Aorta (tissue), 5 donors: Measurements from ENCODE around the gene NFIX. TPM values are rescaled to one million over a fixed set of nuclear protein-coding genes. Genes with fewer than 3 reads are reported as not detected.
A peak's percentile ranks its signal among the peaks of the same experiment; 100 is the strongest.

Source experiments
- ATAC-seq: fragments of 200-7000 bp; cut with Tn5 transposase; one replicate; pipeline ENCODE4 v1.9.1; 2022; ENCODE audit warnings: moderate library complexity; ENCODE audit not compliant: low FRiP score
- DNase-seq, 2 donors: peaks; one replicate each; pipeline ENCODE4 v3.0.0-alpha.2; 2020
- H3K27ac ChIP-seq, 2 donors: one replicate each; pipeline ENCODE4 v1.5.1; 2013; ENCODE audit warnings: low read length in 2 of 2, mild to moderate bottlenecking in 2 of 2, moderate library complexity in 2 of 2, control low read depth in 1 of 2, inconsistent platforms in 1 of 2, low read depth in 1 of 2
- H3K27me3 ChIP-seq, 2 donors: one replicate each; pipeline ENCODE4 v1.6.1; 2013; ENCODE audit warnings: control low read depth in 1 of 2, low read length in 1 of 2, mild to moderate bottlenecking in 1 of 2, moderate library complexity in 1 of 2; ENCODE audit not compliant: insufficient read depth in 2 of 2, control insufficient read depth in 1 of 2
- H3K36me3 ChIP-seq, 2 donors: one replicate each; pipeline ENCODE4 v1.6.1; 2013; ENCODE audit warnings: control low read depth in 1 of 2, low read length in 1 of 2, mild to moderate bottlenecking in 1 of 2; ENCODE audit not compliant: insufficient read depth in 2 of 2, control insufficient read depth in 1 of 2
- H3K4me1 ChIP-seq, 2 donors: one replicate each; pipeline ENCODE4 v1.6.1; 2013; ENCODE audit warnings: low read length in 2 of 2, control low read depth in 1 of 2, mild to moderate bottlenecking in 1 of 2, moderate library complexity in 1 of 2; ENCODE audit not compliant: insufficient read depth in 2 of 2, control insufficient read depth in 1 of 2
- H3K4me3 ChIP-seq, 2 donors: one replicate each; pipeline ENCODE4 v1.5.1; 2013; ENCODE audit warnings: low read length in 2 of 2, control low read depth in 1 of 2, mild to moderate bottlenecking in 1 of 2
- H3K9me3 ChIP-seq: one replicate; pipeline ENCODE4 v1.6.1; 2013; ENCODE audit warnings: mild to moderate bottlenecking, low read length; ENCODE audit not compliant: control insufficient read depth
- WGBS, 2 donors: extraction: QIAGEN DNeasy Blood & Tissue Kit; methylation state at CpG; one replicate each; pipeline ENCODE4 v1.1.7; 2013; 5-methylcytosine and 5-hydroxymethylcytosine counted together
- intact Hi-C, 2 donors: fragments of 100-400 bp; cut with DNase I; formaldehyde crosslinking; loops; one replicate each; pipeline versions ENCODE4 v1.14.2 to v1.15.0; 2022
- polyA plus RNA-seq, 2 donors: library from polyadenylated mRNA; stranded (reverse); fragments of 200-250 nt; gene quantifications; one replicate each; pipeline ENCODE4 v1.2.3, GENCODE V29; 2013
- total RNA-seq, 2 donors: library from RNA; stranded (reverse); fragmentation: NEBNext Ultra II Directional; extraction: Animal tissue kit (Norgen Biotek cat#: 25700); gene quantifications; one replicate each; pipeline ENCODE4 v1.2.1, GENCODE V29; 2021
- donor health status: healthy with polysubstance abuse.
- donor health status: Bipolar disorder and iron deficiency.
- donor health status: DM: no; HTN: no; CAD: no.
- donor health status: DM: no; HTN: no; CAD: no.
- donor health status: DM: yes; HTN: yes; CAD: no.

Gene NFIX
- total and polyA plus RNA-seq, 4 donors = 45.5 to 327 (median 117) TPM

DNA sequence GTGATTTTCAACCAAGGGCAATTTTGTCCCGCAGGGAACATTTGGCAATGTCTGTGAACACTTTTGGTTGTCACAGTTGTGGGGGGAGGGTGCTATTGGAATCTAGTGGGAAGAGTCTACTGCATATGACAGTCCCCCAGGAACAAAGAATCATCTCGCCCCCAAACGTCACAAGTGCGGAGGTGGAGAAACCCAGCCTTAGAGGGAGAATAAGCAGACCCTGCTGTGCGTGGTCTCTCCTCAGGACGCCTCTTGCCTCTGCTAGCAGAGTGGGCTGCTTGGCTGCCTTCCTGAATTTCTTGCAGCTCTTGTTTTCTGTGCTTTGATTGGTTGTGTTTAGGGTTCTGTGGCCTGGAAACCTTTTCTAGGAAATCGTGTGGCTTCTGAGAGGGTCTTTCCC is 42.5 kb downstream of the NFIX start:
- ATAC-seq (no peak), DNase-seq (no peak)
- Histone ChIP-seq H3K27me3 (no peaks in the 10 kb centered on the region), H3K36me3 (no peaks in the 10 kb centered on the region), H3K4me1 (peaks cover 4 to 6% of the 10 kb centered on the region in 2 donors), H3K9me3 (no peaks in the 10 kb centered on the region), H3K27ac (peak overlapping the region; percentile 92 to 99), H3K4me3 (no peak overlapping the region)
- 57 to 60% methylated on average over 7 of the region's 7 CpGs for whole genome bisulfite sequencing, 2 donors
- intact Hi-C loops = no loop called here

DNA sequence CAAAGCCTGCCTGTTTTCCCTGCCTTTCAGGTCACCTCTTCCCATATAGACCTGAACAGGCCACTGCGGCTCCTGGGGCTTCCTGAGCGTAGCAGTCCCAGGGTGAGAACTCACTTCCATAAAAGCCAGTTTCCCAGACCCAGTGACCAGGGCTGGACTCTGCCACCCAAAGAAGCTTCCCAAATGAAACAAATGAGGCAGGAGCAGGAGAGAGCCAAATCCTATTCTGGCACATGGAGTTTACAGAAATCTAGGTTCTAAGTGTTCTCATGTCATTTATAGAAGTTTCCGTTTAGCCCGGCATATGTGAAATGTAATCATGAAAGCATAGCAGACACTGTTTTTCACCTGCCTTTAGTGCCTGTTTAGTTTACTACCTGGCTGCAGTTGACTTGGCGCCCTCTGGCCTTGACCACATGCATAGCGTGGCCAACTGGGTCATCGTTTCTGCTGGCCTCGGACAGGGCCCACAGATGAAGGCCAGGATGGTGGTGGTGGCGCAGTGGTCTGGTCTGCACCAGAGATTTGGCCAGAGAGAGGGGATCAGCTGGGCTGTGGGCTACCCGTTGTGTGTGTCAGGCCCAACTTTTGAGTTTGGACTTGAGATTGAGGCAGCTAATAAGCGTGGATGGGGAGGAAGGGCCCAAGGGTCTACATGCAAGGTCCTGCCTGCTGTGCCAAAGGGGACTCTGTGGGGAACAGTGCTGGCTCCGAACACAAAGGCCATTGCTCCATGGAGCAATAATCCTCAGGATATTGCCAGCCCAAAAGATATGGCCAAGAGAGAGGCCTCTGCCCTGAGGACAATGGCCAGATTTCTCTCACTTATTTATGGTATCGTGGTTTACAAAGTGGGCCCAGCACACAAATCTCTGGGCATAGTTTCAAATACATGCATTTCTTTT is 43.3 kb downstream of the NFIX start:
- peak overlapping the region; percentile 92 to 99 for H3K27ac ChIP-seq
- H3K4me3 ChIP-seq = no peak overlapping the region
- no peak for DNase-seq
- no peaks in the 10 kb centered on the region for H3K27me3 ChIP-seq
- H3K36me3 ChIP-seq = no peaks in the 10 kb centered on the region
- no peaks in the 10 kb centered on the region for H3K9me3 ChIP-seq
- WGBS, 2 donors = 27 to 28% methylated on average over 13 of the region's 13 CpGs
- intact Hi-C loops = no loop called here
- no peak for ATAC-seq
- H3K4me1 ChIP-seq = peaks cover 1 to 6% of the 10 kb centered on the region in 2 donors

DNA sequence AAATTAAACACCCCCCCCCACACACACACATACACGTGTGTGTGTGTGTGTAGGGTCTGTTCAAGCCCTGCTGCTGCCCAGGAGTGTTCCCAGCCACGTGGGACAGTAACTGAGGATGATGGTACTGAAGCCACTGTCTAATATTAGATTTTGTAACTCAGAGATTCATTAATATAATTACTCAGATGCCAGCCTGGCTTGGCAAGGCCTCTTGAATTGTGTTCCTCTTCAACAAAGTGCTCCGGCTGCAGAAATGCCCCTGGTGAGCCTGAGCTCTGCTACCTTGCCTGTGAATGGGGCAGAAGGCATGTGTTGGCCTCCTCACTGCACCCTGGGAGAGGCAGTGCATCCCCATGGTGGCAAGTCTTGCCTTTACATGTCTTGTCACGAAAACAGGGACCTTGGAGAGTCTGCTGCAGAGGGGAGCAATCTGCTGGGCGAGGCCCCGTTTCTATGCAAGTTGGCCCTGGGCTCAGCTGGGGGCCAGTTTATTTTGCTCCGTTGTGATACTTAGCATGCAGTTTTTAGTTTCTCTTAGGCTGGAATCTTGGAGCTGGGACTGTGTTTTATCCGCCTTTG is 44.0 kb downstream of the NFIX start:
- DNase-seq = no peak
- Histone ChIP-seq H3K27me3 (no peaks in the 10 kb centered on the region), H3K9me3 (no peaks in the 10 kb centered on the region), H3K36me3 (no peaks in the 10 kb centered on the region), H3K4me1 (peaks cover 1 to 5% of the 10 kb centered on the region in 2 donors), H3K4me3 (no peak overlapping the region), H3K27ac (peak overlapping the region; percentile 30 to 37)
- WGBS, 2 donors = 27 to 32% methylated on average over 8 of the region's 8 CpGs
- intact Hi-C loops = no loop called here
- ATAC-seq = no peak

DNA sequence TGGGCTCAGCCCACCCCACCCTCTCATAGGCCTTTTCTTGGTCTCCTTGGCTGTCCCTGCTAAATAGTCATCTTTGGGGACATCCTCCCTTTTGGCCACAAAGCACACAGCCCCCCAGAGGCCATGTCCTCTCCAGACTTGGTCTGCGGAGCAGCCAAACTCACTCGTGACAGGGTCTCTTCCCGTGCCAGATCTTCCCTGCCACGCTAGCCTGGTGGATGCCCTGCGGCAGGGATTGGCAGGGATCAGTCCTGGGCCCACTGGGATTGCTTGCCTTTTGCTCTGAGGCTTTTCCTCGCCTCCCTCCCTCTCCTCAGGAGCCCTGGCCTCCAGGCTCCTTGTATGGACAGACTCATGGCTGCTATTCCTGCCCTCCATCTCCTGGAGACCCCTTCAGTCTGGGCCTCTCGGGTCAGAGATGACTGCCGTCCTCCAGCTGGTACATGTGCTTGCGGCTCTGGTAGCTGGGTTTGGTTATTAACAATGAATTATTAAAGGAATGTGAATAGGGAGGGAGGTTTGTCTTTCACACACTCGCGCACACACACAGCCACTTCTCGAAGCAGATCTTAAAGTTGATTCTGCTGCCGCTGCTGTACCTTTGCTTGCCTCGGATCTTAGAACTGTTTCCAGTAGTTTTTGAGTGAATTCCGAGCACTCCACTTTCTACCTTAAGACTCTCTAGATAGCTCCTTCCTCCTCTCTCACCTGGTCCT is 45.1 kb downstream of the NFIX start:
- 2 to 8% methylated on average over 15 of the region's 15 CpGs for WGBS, 2 donors
- ATAC-seq = peak; percentile 19

DNA sequence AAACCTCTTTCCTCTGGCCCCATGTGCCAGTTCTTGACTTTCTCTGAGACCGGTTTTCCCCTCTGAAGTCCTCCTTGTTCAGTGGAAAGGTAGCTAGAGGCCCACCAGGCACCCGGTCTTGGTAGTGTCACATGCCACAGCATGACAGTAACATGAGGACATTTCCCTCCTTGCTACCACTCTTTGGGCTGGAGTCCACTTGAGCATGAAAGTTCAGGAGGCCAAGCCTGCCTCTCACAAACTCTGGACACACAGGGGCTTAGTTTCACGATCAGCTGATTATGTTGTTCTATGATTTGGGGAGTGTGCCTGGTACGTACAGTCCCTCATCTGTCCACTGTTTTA is 45.6 kb downstream of the NFIX start:
- intact Hi-C loops = no loop called here
- DNase-seq (no peak), ATAC-seq (no peak)
- no peak overlapping the region for H3K4me3 ChIP-seq
- no peaks in the 10 kb centered on the region for H3K9me3 ChIP-seq
- WGBS, 2 donors = 10 to 11% methylated on average over 4 of the region's 4 CpGs
- H3K27ac ChIP-seq = peak overlapping the region; percentile 22 to 30
- H3K36me3 ChIP-seq = no peaks in the 10 kb centered on the region
- H3K27me3 ChIP-seq = no peaks in the 10 kb centered on the region
- peaks cover 0 to 3% of the 10 kb centered on the region in 2 donors for H3K4me1 ChIP-seq

More for the DNA sequence above, 45.1 kb downstream of the NFIX start:
- peak overlapping the region; percentile 22 to 30 for H3K27ac ChIP-seq
- intact Hi-C loops = no loop called here
- no peaks in the 10 kb centered on the region for H3K36me3 ChIP-seq
- H3K4me3 ChIP-seq = no peak overlapping the region
- no peaks in the 10 kb centered on the region for H3K9me3 ChIP-seq
- DNase-seq = no peak
- no peaks in the 10 kb centered on the region for H3K27me3 ChIP-seq
- peaks cover 0 to 3% of the 10 kb centered on the region in 2 donors for H3K4me1 ChIP-seq

DNA sequence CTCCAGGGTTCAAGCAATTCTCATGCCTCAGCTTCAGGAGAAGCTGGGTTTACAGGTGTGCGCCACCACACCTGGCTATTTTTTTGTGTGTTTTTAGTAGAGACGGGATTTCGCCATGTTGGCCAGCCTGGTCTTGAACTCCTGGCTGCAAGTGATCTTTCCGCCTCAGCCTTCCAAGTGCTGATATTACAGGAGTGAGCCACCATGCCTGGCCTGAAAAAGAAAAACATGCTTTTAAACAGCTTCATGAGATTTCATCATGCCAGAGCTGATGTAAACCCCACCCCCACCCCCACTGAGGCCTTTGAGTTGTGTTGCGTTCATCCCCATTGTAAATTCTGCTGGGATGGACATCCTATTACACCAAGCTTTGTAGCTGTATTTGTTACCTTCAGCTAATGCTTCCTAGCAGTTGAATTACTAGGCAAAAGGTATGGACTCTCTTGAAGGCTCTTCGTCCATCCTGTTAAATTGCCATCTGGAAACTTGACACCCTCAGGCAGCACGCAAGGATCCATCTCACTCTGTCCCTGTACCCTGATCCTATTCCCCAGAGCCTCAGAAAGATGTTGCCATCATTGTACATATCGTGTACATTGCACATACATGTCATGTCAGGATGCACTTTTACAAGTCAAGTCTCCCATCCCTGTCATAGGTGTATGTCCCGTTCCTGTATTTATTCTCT is 47.3 kb downstream of the NFIX start:
- Histone ChIP-seq H3K4me1 (peaks cover 0 to 3% of the 10 kb centered on the region in 2 donors), H3K9me3 (no peaks in the 10 kb centered on the region), H3K36me3 (no peaks in the 10 kb centered on the region), H3K27me3 (no peaks in the 10 kb centered on the region), H3K27ac (no peak overlapping the region), H3K4me3 (no peak overlapping the region)
- intact Hi-C loops = no loop called here
- DNase-seq = no peak
- WGBS, 2 donors = 57 to 61% methylated on average over 9 of the region's 9 CpGs
- no peak for ATAC-seq

DNA sequence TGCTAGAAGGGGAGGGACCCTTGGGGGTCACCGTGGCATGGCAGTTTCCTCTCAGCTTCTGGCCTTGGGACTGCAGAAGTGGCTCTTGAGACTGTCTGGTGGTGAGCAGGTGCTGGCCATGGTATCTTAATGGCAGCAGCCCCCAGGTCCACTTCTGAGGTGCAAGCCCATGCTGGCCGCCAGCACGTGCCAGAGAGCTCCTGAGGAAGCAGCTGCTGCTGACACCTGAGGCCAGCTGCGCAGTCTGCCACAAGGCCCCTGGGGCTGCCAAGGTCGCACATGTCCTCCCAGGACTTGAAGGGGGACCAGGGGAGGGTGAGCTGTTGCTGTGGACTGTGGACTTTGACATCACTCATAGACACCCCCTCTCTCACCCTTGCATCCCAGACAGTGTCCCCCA is 48.0 kb downstream of the NFIX start:
- no peaks in the 10 kb centered on the region for H3K36me3 ChIP-seq
- H3K9me3 ChIP-seq = no peaks in the 10 kb centered on the region
- H3K4me3 ChIP-seq = no peak overlapping the region
- H3K27me3 ChIP-seq = no peaks in the 10 kb centered on the region
- ATAC-seq (no peak), DNase-seq (no peak)
- H3K27ac ChIP-seq = no peak overlapping the region
- H3K4me1 ChIP-seq = peaks cover 0 to 4% of the 10 kb centered on the region in 2 donors
- intact Hi-C loops = no loop called here
- WGBS, 2 donors = 41 to 50% methylated on average over 5 of the region's 5 CpGs

DNA sequence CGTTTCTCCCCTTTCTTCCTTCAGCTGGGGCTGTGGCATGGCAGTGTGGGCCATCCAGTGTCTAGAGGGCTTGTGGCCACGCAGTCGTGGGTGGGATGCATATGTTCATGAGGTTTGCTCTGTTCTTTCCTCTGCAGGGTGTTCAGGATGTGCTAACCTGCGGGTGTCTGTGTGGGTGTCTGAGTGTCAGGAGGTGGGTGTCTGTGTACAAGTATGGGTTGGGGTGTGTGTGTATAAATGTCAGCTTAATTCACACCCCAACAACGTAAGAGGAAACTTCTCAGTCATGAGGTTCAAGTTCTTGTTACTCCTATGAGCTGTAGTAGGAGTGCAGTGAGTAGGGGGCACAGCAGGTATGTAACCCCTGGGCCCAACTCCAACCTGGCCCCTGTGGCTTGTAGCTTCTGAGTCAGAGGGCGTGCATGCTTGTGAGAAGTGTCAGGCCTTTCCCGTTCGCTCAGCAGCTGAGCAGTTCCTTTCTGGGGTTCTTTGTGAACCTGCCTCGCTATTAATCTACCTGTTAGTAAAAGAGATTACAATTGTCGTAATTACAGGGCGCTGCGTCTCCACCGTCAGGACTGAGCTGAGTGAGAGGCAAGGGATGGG is 49.1 kb downstream of the NFIX start:
- H3K27me3 ChIP-seq = no peaks in the 10 kb centered on the region
- 17 to 24% methylated on average over 13 of the region's 13 CpGs for WGBS, 2 donors
- peak overlapping the region in 1 of 2 donors; percentile 14 for H3K27ac ChIP-seq
- H3K4me1 ChIP-seq = peaks cover 0 to 4% of the 10 kb centered on the region in 2 donors
- ATAC-seq (no peak), DNase-seq (no peak)
- H3K9me3 ChIP-seq = no peaks in the 10 kb centered on the region
- H3K4me3 ChIP-seq = no peak overlapping the region
- intact Hi-C loops = no loop called here
- H3K36me3 ChIP-seq = no peaks in the 10 kb centered on the region
